Tibial nerve (tissue), 3 donors: Measurements from ENCODE around the gene OLFM1.

Source experiments
- POLR2A ChIP-seq, 2 donors: fragments of 450-650 bp; IDR thresholded peaks; one replicate each; pipeline ENCODE4 v1.6.1; 2017; ENCODE audit warnings: antibody characterized with exemption in 2 of 2, mild to moderate bottlenecking in 2 of 2, moderate library complexity in 2 of 2
- TF ChIP-seq, protein P1 (sequence below), 5 experiments: fragments of 200-600 bp in 3 of 5; fragments of 450-650 bp in 2 of 5; sonication (generic) in 3 of 5; IDR thresholded peaks; one replicate each; pipeline ENCODE4 v1.5.1; 2016 to 2019; ENCODE audit warnings: antibody characterized with exemption in 5 of 5, mild to moderate bottlenecking in 3 of 5, moderate library complexity in 2 of 5

DNA sequence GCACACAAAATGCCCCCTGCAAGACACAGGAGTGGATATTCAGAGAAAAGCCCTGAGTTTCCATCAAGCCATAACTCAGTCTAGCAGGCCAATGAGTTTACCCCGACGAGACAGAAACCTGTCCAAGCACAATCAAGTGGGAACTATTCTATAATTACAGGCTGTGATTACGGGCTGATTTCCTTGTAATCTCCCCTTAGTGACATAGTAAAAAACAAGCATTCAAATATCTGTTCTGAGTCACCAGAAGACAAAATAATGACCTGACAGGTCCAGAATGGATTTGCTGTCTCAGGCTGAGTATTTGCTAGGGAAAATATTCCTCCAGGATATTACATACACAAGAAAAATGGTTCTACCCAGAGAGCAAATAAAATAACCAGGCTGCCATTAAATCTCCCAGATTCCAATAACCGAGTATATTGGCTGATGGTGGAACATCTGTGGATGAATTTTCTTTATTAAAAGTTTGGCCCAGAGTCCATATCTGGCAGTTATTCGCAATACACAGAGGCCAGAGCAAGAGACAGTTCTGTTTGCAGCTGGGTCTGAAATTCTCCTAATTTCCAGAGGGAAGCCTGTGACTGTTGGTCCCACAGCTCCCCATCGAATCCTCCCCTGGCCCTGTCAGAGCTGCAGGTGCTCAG is 35.8 kb downstream of the OLFM1 start:
- TF ChIP-seq, protein P1, sequence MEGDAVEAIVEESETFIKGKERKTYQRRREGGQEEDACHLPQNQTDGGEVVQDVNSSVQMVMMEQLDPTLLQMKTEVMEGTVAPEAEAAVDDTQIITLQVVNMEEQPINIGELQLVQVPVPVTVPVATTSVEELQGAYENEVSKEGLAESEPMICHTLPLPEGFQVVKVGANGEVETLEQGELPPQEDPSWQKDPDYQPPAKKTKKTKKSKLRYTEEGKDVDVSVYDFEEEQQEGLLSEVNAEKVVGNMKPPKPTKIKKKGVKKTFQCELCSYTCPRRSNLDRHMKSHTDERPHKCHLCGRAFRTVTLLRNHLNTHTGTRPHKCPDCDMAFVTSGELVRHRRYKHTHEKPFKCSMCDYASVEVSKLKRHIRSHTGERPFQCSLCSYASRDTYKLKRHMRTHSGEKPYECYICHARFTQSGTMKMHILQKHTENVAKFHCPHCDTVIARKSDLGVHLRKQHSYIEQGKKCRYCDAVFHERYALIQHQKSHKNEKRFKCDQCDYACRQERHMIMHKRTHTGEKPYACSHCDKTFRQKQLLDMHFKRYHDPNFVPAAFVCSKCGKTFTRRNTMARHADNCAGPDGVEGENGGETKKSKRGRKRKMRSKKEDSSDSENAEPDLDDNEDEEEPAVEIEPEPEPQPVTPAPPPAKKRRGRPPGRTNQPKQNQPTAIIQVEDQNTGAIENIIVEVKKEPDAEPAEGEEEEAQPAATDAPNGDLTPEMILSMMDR (IDR thresholded peaks at IDR 0.05) = no peak
- no peak for TF ChIP-seq POLR2A (IDR thresholded peaks at IDR 0.05)
